Left lobe of liver (tissue), 2 donors: ENCODE measurements around the gene FYB2. TPM values are rescaled to one million over a fixed set of nuclear protein-coding genes. Genes with fewer than 3 reads are reported as not detected.
"Not testable (repeated sequence)": the region's sequence is repeated elsewhere in the genome, so short reads cannot be mapped to it uniquely, and the experiment has no call there.

Experiments used
- ATAC-seq: fragments of 200-7000 bp; cut with Tn5 transposase; one replicate; pipeline ENCODE4 v1.9.1; 2020; ENCODE audit warnings: mild to moderate bottlenecking, moderate library complexity
- DNase-seq: peaks from one replicate; pipeline ENCODE4 v3.0.0-alpha.2; 2020; ENCODE audit warnings: low spot score
- total RNA-seq: library from RNA; stranded (reverse); gene quantifications from one replicate; pipeline ENCODE4 v1.2.1, GENCODE V29; 2021
- donor health status: DM: no; HTN: no; CAD: no; lungs with moderate emphysema.
- donor health status: DM: no; HTN: yes; CAD: no.

The FYB2 gene
- total RNA-seq, 1 donor from 2014 or later: 19.4 TPM

DNA sequence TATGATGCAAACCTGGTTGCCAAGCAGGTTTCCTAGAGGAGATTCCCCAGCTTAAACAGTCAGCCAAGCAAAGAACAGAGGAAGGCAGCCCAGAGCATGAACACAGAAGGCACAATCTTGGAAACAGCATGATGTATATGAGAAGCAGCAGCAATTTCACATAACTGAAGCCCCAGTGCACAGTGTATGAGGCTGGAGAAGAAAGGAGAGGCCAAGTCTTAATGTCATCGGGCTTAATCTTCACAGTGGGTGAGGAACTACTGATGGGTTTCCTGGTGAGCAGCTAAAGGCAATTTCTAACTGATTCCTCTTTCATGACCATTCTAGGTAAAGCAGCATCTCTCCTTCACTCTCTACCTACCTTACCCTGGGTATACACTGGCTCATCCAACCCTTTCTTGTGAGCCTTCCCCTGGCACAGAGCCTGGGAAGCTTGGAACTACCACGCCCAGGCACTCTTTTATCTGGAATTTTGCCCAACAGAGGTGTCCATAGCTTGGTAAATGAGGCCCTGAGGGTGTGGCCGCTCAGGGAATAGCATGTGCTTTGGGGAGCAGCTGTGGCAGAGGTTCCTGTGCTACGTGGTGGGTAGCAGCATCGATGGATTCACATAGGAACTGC is 22.0 kb downstream of the FYB2 start:
- ATAC-seq (peak; percentile 53), DNase-seq (no peak)

- ATAC-seq: no peak
Measured at GRCh38 chr1:56795870-56796269, 23.3 kb downstream of the FYB2 start.

GRCh38 chr1:56790036-56790435 is 29.2 kb downstream of the FYB2 start:
- DNase-seq: no peak
- ATAC-seq: no peak

More at GRCh38 chr1:56795870-56796269, 23.3 kb downstream of the FYB2 start:
- DNase-seq: no peak

- ATAC-seq (peak; percentile 85), DNase-seq (peak; percentile 57)
Measured at GRCh38 chr1:56788588-56788987, 30.6 kb downstream of the FYB2 start.

DNA sequence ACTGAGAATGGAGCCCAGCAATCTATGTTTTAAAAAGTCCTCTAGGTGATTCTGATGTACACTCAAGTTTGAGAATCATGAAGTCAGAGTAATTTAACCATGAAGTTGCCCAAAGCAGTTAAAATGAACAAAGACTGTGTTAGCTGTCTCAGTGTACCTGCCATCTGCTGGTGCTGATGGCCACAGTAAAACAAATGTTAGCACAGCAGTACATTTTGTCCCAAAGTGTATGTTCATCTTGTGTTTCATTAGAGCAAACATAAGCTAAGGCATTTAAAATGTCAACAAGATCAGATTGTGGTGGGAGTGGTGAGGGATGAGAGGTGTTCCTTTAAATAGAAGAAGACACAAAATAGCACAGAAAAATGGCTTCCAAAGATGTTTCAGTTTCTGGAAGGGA is 31.1 kb downstream of the FYB2 start:
- ATAC-seq (peak; percentile 22), DNase-seq (no peak)

GRCh38 chr1:56787330-56787729 is 31.9 kb downstream of the FYB2 start:
- DNase-seq: no peak
- ATAC-seq: no peak

DNA sequence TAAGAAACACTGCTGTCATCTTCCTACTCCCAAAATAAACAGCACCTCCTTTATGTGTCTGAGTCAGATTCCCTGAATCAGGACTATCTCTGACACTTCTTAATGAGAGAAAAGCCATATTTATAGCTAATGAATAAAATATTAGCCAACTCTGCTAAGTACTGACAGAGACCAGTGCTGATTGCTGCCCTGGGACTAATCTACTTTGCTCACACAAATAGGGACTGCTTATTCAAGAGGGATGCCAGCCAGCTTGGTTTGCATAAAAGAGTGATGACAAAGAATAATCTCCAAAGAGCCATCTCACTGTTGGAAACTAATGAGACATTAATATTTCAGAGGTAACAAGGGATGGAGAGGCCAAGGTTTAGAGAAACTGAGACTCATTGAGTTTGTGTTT is 36.4 kb downstream of the FYB2 start:
- no peak for DNase-seq

GRCh38 chr1:56780826-56781225 is 38.4 kb downstream of the FYB2 start:
- ATAC-seq: no peak

More for the DNA sequence above, 36.4 kb downstream of the FYB2 start:
- no peak for ATAC-seq

GRCh38 chr1:56780128-56780750 is 39.0 kb downstream of the FYB2 start:
- no peak for DNase-seq
- peak; percentile 86 for ATAC-seq

More at GRCh38 chr1:56780826-56781225, 38.4 kb downstream of the FYB2 start:
- DNase-seq: no peak

- ATAC-seq: peak; percentile 51
- no peak for DNase-seq
Measured at GRCh38 chr1:56777972-56778371, 41.2 kb downstream of the FYB2 start.

DNA sequence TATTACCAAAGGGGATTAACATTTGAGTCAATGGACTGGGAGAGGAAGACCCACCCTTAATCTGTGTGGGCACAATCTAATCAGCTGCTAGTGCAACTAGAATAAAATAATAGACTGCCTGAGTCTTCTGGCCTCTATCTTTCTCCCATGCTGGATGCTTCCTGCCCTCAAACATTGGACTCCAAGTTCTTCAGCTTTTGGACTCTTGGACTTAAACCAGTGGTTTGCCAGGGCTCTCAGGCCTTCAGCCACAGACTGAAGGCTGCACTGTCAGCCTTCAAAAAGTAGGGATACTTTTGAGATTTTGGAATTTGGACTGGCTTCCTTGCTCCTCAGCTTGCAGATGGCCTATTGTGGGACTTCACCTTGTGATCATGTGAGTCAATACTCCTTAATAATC is 44.5 kb downstream of the FYB2 start:
- ATAC-seq: peak; percentile 44
- not testable (repeated sequence) for DNase-seq

DNA sequence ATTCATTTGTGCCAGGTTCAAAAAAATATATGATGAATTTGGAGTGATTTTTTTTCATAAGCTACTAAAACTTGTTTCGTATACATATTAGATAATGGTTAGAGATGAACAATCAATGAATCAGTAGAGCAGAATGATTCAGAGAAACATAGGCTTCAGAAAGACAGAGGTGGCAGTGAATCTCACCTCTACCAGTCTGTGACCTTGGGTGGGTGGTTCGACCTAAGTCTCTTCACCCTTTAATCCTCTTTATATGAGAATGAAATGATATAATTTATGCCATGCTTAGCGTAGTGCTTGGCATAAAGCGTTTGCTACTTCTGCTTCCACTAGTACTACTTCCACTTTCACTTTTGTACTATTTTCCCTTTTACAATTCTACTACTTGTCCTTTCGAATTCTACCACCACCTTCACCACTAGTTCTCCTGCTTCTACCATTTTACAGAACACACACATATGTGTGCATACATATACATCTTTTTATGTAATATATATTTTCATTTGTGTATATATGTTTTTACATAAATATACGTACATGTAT is 45.1 kb downstream of the FYB2 start:
- peak; percentile 75 for ATAC-seq
- DNase-seq: no peak

DNA sequence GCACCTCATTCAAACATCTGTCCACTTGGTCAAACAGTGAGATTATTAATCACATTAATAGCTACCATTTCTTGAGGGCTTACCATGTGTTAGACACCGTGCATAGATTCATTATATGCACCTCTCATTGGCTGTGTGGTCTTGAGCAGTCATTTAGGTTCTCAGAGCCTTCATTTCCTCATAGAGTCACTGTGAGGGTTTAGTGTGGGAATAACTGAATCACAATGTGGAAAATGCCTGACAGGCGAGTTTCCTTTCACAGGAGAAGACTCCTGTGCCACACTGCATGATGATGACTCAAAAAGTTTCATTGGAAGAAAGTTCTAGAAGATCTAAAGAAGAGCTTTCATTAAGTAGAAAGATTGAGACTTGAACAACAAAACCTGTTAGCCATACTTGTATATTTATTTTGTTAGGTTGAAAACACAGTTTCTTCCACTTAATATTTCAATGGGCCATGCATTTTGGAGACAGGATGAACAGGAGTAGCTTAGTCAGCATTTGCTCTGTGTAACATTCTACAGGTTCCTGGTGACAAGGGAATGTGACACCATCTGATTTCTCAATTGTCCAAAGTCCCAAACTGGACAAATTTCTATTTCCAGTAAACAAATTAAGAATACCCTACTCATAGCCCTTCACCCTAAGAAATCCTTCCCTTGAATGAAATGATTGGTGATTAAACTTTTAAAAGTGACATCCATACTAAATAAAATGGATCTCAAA is 45.7 kb downstream of the FYB2 start:
- DNase-seq (no peak), ATAC-seq (peak; percentile 75)

DNA sequence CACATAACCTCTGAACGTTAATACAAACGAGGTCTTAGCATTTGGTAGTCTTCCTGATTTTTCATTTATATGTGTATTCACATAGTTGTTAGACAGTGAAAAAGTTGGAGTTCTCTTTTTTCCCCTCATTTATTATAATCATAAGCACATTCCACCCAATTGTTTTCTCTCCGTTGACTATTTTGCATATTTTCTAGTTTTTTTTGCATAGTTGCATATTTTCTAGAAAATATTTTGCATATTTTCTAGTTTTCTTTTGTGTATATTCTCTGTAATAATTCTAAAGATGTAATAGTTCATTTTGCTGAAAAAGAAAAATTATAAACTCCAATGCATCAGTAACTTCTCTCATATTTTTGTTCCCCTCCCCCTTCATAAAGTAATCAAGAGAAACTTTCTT is 47.5 kb downstream of the FYB2 start:
- ATAC-seq (no peak), DNase-seq (no peak)

- ATAC-seq (no peak), DNase-seq (no peak)
Measured at GRCh38 chr1:56758794-56759193, 60.4 kb downstream of the FYB2 start.

DNA sequence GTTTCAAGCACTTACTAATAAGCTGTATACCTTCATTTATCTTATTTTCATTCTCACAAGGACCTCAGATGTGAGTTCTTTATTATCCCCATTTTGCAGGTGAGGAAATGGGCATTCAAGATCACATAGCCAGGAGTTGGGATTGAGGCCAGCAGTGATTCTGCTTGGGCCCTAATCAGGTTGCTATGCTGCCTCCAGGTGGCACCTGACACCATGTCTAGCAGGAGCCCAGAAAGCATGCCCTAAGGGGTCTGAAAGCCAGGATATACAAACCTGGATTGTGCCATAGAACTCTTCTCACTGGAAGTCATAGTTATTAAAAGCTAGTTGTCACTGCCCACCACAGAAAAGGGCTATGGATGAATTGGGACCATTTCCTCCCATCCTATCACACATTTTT is 61.1 kb downstream of the FYB2 start:
- DNase-seq (peak; percentile 55), ATAC-seq (peak; percentile 91)

GRCh38 chr1:56755911-56756310 is 63.3 kb downstream of the FYB2 start:
- ATAC-seq (no peak), DNase-seq (no peak)

GRCh38 chr1:56754708-56755479 is 64.3 kb downstream of the FYB2 start:
- ATAC-seq: no peak
- DNase-seq: no peak

DNA sequence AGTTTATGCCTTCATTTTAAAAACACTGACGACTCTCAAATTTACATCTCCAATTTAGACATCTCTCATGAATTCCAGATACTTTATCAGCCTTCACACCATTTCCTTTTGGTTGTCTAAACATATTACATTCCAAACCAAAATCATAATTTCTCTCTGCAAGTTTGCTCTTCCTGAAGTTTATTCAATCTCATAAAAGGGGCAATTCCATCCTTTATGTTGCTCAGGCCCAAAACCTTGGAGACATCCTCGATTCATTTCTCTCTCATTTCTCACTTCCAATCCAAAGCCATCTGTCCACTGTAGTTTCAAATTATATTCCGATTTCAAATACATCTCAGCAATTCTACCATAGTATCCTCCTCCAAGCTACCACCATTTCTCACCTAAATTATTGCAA is 74.0 kb downstream of the FYB2 start:
- ATAC-seq: no peak
- no peak for DNase-seq

- no peak for DNase-seq
- ATAC-seq: no peak
Measured at GRCh38 chr1:56728964-56729363, 90.2 kb downstream of the FYB2 start.

DNA sequence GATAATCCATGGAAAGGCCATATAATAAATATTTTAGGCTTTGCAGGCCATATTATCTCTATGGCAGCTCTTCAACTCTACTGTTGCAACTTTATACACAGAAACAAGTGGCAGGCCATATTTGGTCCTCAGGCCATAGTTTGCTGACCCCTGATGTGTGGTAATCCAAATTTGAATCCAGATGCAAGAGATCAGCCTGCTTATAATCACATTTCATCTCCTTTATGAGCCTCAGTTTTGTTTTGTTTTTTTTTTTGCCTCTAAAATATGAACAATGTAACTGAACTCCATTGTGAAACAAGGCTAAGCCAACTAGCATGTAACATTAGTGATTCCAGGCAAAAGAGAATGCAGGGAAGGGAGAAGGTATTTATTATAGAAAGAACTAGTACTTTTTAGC is 92.5 kb downstream of the FYB2 start:
- ATAC-seq: no peak
- no peak for DNase-seq
